GM21360 (cell line): ENCODE results near the gene OR7G1.
"Not testable (repeated sequence)": the region's sequence is repeated elsewhere in the genome, so short reads cannot be mapped to it uniquely, and the experiment has no call there.

Experiments used
- ATAC-seq: cut with Tn5 transposase; IDR thresholded peaks from one replicate; pipeline ENCODE4 v1.9.1; 2021; ENCODE audit warnings: mild to moderate bottlenecking, moderate library complexity; ENCODE audit not compliant: unreplicated experiment

The OR7G1 gene

DNA sequence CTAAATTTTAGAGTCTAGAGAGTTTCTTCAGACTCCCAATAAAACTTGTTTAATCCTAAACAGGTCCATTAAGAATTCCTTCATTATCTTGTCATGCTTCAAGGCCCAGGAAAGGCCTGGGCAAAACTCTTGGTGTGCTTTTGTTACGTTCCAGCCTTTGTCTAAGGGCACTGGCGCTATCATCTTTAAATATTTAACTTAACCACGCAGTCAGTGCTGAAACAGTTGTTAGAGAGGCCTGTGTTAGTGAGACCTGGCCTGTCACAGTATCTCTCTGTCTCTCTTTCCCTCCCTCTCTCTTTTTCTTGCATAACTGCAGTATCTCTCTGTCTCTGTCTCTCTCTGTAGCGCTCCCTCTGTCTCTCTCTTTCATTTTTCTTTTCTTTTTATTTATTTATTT lies 36.9 kb downstream of the OR7G1 start:
- no peak for ATAC-seq

GRCh38 chr19:9076901-9077300 lies 38.7 kb downstream of the OR7G1 start:
- no peak for ATAC-seq

DNA sequence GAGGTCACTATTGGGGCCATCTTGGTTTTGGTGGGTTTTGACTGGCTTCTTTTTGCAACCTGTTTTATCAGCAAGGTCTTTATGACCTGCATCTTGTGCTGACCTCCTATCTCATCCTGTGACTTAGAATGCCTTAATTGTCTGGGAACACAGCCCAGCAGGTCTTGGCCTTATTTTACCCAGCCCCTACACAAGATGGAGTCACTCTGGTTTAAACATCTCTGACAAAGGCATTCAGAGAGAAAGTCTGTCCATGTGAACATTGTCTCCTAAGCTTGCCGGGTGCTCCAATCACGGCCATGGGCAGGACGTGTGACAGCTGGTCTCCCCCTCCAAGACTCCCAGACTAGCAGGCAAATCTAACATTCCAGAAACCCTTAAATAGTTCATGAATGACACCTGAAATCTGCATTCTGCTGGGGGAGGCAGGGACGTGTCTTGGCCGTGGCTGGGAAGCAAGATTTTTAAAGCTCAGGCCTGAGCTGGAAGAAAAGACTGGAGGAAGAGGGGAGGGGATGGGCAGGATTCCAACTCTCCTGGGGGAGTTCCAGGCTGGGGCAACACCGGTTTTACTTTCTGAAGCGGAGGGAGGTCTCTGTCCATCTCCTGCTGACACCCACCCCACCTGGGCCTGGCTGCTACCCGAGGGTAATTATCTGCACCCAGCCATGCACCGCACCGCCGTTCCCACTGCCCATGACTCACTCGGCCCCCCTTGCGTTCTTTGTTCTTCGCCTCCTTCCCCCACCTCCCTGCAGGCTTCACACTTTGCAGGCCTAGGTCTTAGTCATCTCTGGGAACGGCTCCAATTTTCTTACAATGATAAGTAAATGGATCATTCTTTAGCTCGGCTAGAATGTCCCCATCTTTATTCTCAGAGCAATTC lies 40.3 kb downstream of the OR7G1 start:
- no peak for ATAC-seq

GRCh38 chr19:9073806-9074205 lies 41.8 kb downstream of the OR7G1 start:
- ATAC-seq = no peak

DNA sequence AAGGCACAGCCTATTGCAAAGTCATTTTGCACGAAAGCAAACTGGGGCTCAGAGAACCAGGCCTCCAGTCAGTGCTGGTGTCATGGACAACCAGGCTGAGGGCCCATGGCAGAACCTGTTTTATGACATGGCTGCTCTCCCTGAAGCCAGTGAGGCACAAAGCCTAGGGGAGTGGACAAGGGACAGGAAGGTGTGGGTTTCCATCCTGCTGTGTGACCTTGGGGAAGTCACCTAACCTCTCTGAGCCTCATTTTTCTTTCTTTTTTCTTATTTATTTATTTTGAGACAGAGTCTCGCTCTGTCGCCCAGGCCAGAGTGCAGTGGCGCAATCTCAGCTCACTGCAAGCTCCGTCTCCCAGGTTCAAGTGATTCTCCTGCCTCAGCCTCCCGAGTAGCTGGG lies 43.8 kb downstream of the OR7G1 start:
- not testable (repeated sequence) for ATAC-seq

DNA sequence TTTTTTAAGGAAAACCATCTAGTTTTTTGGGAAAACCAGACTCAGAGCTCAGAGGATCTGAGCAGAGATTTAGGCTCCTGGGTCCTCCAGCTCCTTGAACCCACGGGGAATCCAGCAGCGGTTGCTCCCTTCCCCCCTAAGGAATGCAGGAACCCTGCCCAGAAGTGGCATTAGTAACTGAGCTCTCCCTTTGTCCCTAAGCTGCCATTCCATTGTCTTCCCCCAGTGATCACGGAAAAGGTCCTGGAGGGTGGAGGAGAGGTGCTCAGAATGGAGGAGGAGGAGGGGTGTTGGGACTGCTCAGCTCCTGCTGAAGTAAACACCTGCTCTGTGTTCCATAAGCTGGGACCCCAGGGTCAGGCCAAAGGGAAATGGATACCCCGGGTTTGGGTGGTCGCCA lies 45.5 kb downstream of the OR7G1 start:
- ATAC-seq = no peak

- ATAC-seq = no peak
Measured at GRCh38 chr19:9065457-9066014, 50.0 kb downstream of the OR7G1 start.
